NB4 (cell line): ENCODE results near the gene TSFM.

Experiments
- DNase-seq: peaks from one replicate; pipeline ENCODE4 v3.0.0; 2010; ENCODE audit warnings: low read depth
- H3K4me3 ChIP-seq: one replicate; pipeline ENCODE4 v1.5.1; 2011; ENCODE audit warnings: mild to moderate bottlenecking, low read depth, low read length, moderate library complexity
- CTCF ChIP-seq: IDR thresholded peaks from one replicate; pipeline ENCODE4 v1.5.1; 2012; ENCODE audit warnings: low read depth, low read length
- MAX ChIP-seq: IDR thresholded peaks from 2 replicates; pipeline ENCODE4 v1.6.1; 2011; ENCODE audit warnings: low read depth, low read length
- MYC ChIP-seq: IDR thresholded peaks from 2 replicates; pipeline ENCODE4 v1.6.1; 2011; ENCODE audit warnings: low read depth, low read length
- POLR2A ChIP-seq: IDR thresholded peaks from 2 replicates; pipeline ENCODE4 v1.6.1; 2011; ENCODE audit warnings: mild to moderate bottlenecking; ENCODE audit not compliant: insufficient read length; ENCODE audit errors: extremely low read depth

Gene TSFM

DNA sequence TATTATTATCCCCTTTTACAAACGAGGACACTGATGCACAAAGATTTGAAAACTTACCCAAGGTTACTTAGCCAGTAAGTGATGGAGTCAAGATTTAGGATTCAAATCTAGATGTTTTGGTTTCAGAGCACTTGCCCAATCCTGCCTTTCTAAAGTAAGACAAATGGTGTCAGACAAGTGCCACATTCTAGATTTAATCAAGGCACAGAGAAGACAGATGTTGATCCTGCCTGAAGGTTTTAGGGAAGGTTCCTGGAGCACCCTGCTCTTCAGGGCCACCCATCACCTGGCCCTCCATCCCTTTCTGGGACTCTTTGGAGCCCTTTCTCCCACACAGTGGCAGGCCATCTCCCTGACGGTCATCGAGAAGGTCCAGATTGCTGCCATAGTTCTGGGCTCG, 24.8 kb upstream of the TSFM start:
- TF ChIP-seq CTCF (no peak), POLR2A (no peak)
- no peak overlapping the region for H3K4me3 ChIP-seq
- no peak for DNase-seq

DNA sequence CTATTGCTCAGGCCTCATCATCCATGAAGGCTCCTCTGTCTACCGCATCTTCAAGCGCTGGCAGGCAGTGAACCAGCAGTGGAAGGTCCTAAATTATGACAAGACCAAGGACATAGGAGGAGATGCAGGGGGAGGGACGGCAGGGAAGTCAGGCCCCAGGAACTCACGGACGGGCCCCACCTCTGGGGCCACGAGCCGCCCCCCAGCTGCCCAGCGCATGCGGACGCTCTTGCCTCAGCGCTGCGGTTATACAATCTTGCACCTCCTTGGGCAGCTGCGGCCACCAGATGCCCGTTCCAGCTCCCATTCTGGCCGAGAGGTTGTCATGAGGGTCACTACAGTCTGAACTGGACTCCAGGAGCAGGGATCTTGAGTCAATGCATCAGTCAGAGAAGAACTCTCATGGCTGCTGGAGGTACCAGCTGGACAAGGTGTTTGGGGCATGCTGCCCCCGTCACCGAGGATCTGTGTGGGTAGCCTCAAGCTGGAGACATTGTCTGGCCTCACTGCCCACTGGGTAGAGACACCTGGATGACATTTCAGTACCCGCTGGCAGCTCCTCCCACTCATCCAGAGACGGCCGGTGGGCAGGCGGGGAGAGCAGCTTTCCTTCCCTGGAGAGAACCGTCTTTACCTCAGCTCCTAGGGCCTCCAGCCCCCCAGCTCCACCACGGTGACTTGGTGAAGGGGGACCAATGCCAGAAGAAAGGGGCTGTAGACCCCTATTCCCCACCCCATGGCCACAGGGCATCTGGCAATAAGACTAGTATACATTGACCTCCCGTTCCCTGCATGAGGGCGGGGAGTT, 23.8 kb upstream of the TSFM start:
- no peak overlapping the region for H3K4me3 ChIP-seq
- no peak for DNase-seq
- TF ChIP-seq MAX (no peak), CTCF (no peak), POLR2A (no peak), MYC (no peak)

- H3K4me3 ChIP-seq, result no peak overlapping the region
- DNase-seq, result peak; percentile 52
- no peak for TF ChIP-seq MAX
- peak; percentile 60 for TF ChIP-seq CTCF
These were observed 23.1 kb upstream of the TSFM start for GRCh38 chr12:57759360-57759980.

DNA sequence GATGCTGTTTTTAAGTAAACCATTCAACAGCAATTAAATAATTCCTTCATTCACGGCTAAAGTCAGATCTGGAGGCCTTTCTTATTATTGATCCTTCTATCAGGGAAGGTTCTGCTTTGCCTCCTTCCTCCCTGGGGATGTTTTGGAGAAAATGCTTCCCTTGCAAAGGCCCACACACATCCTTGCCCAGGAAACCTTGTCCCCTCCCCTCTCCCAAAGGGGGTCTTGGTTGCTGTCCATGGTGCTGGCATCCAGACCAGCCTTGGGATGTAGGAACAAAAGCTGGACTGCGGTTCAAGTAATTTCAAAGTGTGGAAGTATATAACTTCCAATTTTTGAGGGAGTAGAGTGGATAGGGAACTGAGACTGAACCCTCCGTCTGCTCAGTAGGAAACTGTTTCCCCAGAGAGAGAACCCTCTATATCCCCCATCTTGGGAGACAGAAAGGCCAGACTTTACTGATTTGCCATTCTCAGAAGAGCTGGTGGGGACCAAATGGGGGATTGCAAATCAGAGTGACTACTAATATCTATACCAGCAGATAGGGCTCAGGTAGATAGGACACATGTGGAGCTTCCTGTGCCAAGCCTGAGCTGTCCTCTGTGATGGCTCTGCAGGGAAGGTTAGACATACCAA, 22.1 kb upstream of the TSFM start:
- DNase-seq, result no peak
- no peak for TF ChIP-seq MYC
- TF ChIP-seq MAX, result no peak
- no peak for TF ChIP-seq CTCF
- no peak for TF ChIP-seq POLR2A
- no peak overlapping the region for H3K4me3 ChIP-seq

GRCh38 chr12:57761391-57761998, 21.1 kb upstream of the TSFM start:
- TF ChIP-seq MYC, result no peak
- no peak for TF ChIP-seq POLR2A
- no peak for TF ChIP-seq MAX
- TF ChIP-seq CTCF, result no peak
- H3K4me3 ChIP-seq, result no peak overlapping the region
- no peak for DNase-seq
